SU-DHL-6 (cell line): ENCODE measurements around the gene SOX6.

Experiments
- H2AFZ ChIP-seq: fragments of 200-600 bp; sonication (generic); 2 replicates; pipeline ENCODE4 v1.6.1; 2014; ENCODE audit warnings: low read depth, mild to moderate bottlenecking, moderate library complexity, mixed read lengths, antibody characterized with exemption, low read length; ENCODE audit not compliant: severe bottlenecking
- H3F3A ChIP-seq: fragments of 200-600 bp; shearing (Covaris generic); 2 replicates; pipeline ENCODE4 v1.6.0; 2016; ENCODE audit warnings: antibody characterized with exemption, mild to moderate bottlenecking; ENCODE audit not compliant: insufficient read depth
- H3K27ac ChIP-seq: fragments of 200-600 bp; sonication (generic); 2 replicates; pipeline ENCODE4 v1.5.1; 2016; ENCODE audit warnings: low read depth, mild to moderate bottlenecking, low read length, moderate library complexity, mixed read lengths
- H3K27me3 ChIP-seq: fragments of 200-600 bp; sonication (generic), shearing (Covaris generic); 2 replicates; pipeline ENCODE4 v1.6.0; 2014; ENCODE audit warnings: mild to moderate bottlenecking, low read length
- H3K36me3 ChIP-seq: fragments of 200-600 bp; sonication (generic); 2 replicates; pipeline ENCODE4 v1.6.1; 2014; ENCODE audit warnings: mild to moderate bottlenecking, low read length, mixed read lengths
- H3K4me2 ChIP-seq: fragments of 300-600, 200-600 bp; shearing (Covaris generic), sonication (generic); 2 replicates; pipeline ENCODE4 v1.6.0; 2014; ENCODE audit warnings: low read length, low read depth, mild to moderate bottlenecking; ENCODE audit not compliant: poor library complexity, severe bottlenecking
- H3K4me3 ChIP-seq: fragments of 200-600 bp; sonication (generic); 2 replicates; pipeline ENCODE4 v1.5.1; 2014; ENCODE audit warnings: antibody characterized with exemption, low read length, mild to moderate bottlenecking, mixed read lengths; ENCODE audit not compliant: insufficient read depth, poor library complexity, severe bottlenecking
- H3K79me2 ChIP-seq: fragments of 200-600 bp; sonication (generic); 2 replicates; pipeline ENCODE4 v1.6.1; 2014; ENCODE audit warnings: mild to moderate bottlenecking, low read length, moderate library complexity; ENCODE audit not compliant: insufficient read depth
- H3K9ac ChIP-seq: fragments of 200-600 bp; sonication (generic); 2 replicates; pipeline ENCODE4 v1.7.0; 2014; ENCODE audit warnings: mild to moderate bottlenecking, low read length
- H3K9me2 ChIP-seq: fragments of 200-600 bp; sonication (generic); replicated peaks from 2 replicates; pipeline ENCODE4 v1.6.1; 2014; ENCODE audit warnings: low read length; ENCODE audit not compliant: insufficient read depth
- H3K9me3 ChIP-seq: fragments of 200-600 bp; sonication (generic); 2 replicates; pipeline ENCODE4 v1.6.1; 2014; ENCODE audit warnings: low read length, mixed read lengths; ENCODE audit not compliant: insufficient read depth
- H4K20me1 ChIP-seq: fragments of 200-600 bp; sonication (generic); 2 replicates; pipeline ENCODE4 v1.6.1; 2014; ENCODE audit warnings: low read depth, mild to moderate bottlenecking, antibody characterized with exemption, low read length, moderate library complexity, mixed read lengths
- CTCF ChIP-seq: fragments of 200-600 bp; sonication (generic); IDR thresholded peaks from one replicate; pipeline ENCODE4 v1.5.1; 2017; ENCODE audit warnings: antibody characterized with exemption, mild to moderate bottlenecking, low read length, moderate library complexity; ENCODE audit not compliant: insufficient read depth, poor library complexity, severe bottlenecking
- EZH2phosphoT487 ChIP-seq: fragments of 200-600 bp; sonication (generic), shearing (Covaris generic); conservative IDR thresholded peaks from 2 replicates; pipeline ENCODE4 v1.6.1; 2018; ENCODE audit warnings: mild to moderate bottlenecking, antibody characterized with exemption, low read length, moderate library complexity, mixed read lengths

SOX6 gene

GRCh38 chr11:16059332-16059731 is 297.0 kb downstream of the SOX6 start:
- Histone ChIP-seq H4K20me1 (no peaks in the 10 kb centered on the region), H3F3A (no peaks in the 10 kb centered on the region), H3K27ac (no peak overlapping the region), H3K79me2 (no peaks in the 10 kb centered on the region), H3K9ac (no peak overlapping the region), H2AFZ (no peak overlapping the region), H3K4me3 (no peak overlapping the region), H3K27me3 (no peaks in the 10 kb centered on the region), H3K36me3 (no peaks in the 10 kb centered on the region), H3K4me2 (no peak overlapping the region), H3K9me2 (no peaks in the 10 kb centered on the region), H3K9me3 (no peaks in the 10 kb centered on the region)
- TF ChIP-seq CTCF (no peak), EZH2phosphoT487 (no peak)

- no peak for TF ChIP-seq EZH2phosphoT487
- no peak for TF ChIP-seq CTCF
- H3K79me2 ChIP-seq = no peaks in the 10 kb centered on the region
- H4K20me1 ChIP-seq = no peaks in the 10 kb centered on the region
- no peaks in the 10 kb centered on the region for H3K27me3 ChIP-seq
- H3K36me3 ChIP-seq = no peaks in the 10 kb centered on the region
- no peak overlapping the region for H3K9ac ChIP-seq
- no peaks in the 10 kb centered on the region for H3F3A ChIP-seq
- H3K4me2 ChIP-seq = no peak overlapping the region
- H3K9me3 ChIP-seq = no peaks in the 10 kb centered on the region
- no peaks in the 10 kb centered on the region for H3K9me2 ChIP-seq
- no peak overlapping the region for H2AFZ ChIP-seq
- no peak overlapping the region for H3K27ac ChIP-seq
- H3K4me3 ChIP-seq = no peak overlapping the region
Observed at GRCh38 chr11:16058671-16059070, 297.7 kb downstream of the SOX6 start.

- Histone ChIP-seq H3K4me2 (no peak overlapping the region), H3K4me3 (no peak overlapping the region), H4K20me1 (no peaks in the 10 kb centered on the region), H3K79me2 (no peaks in the 10 kb centered on the region), H3F3A (no peaks in the 10 kb centered on the region), H3K27me3 (no peaks in the 10 kb centered on the region; the same call in 1 of the 2 replicates), H3K9me3 (no peaks in the 10 kb centered on the region), H3K9ac (no peak overlapping the region), H3K9me2 (no peaks in the 10 kb centered on the region), H3K27ac (no peak overlapping the region), H3K36me3 (no peaks in the 10 kb centered on the region), H2AFZ (no peak overlapping the region)
- TF ChIP-seq CTCF (no peak), EZH2phosphoT487 (no peak)
Observed at GRCh38 chr11:16052750-16053149, 303.6 kb downstream of the SOX6 start.

- no peaks in the 10 kb centered on the region for H3K36me3 ChIP-seq
- no peaks in the 10 kb centered on the region for H3K79me2 ChIP-seq
- no peaks in the 10 kb centered on the region for H3K9me3 ChIP-seq
- H3K27ac ChIP-seq = no peak overlapping the region
- no peaks in the 10 kb centered on the region; the same call in 1 of the 2 replicates for H3K27me3 ChIP-seq
- H3F3A ChIP-seq = no peaks in the 10 kb centered on the region
- H3K4me2 ChIP-seq = no peak overlapping the region
- no peak overlapping the region for H3K9ac ChIP-seq
- H4K20me1 ChIP-seq = no peaks in the 10 kb centered on the region
- no peak overlapping the region for H2AFZ ChIP-seq
- no peak overlapping the region for H3K4me3 ChIP-seq
- no peak for TF ChIP-seq CTCF
- TF ChIP-seq EZH2phosphoT487 = no peak
- H3K9me2 ChIP-seq = no peaks in the 10 kb centered on the region
Observed at GRCh38 chr11:16049611-16050010, 306.7 kb downstream of the SOX6 start.
